SK-N-SH (cell line): ENCODE data around the gene TRIML1.
"Not testable (repeated sequence)": the region's sequence is repeated elsewhere in the genome, so short reads cannot be mapped to it uniquely, and the experiment has no call there.

Experiments used
- EP300 ChIP-seq, 2 experiments: IDR thresholded peaks; 2 replicates each; pipeline versions ENCODE4 v1.4.0 to v1.6.1; 2012; ENCODE audit warnings: borderline replicate concordance in 1 of 2, low read depth in 1 of 2, low read length in 1 of 2
- GABPA ChIP-seq: IDR thresholded peaks from 2 replicates; pipeline ENCODE4 v1.4.0; 2012; ENCODE audit warnings: low read depth, mild to moderate bottlenecking
- YY1 ChIP-seq: IDR thresholded peaks from 2 replicates; pipeline ENCODE4 v1.4.0; 2012; ENCODE audit warnings: low read depth, mild to moderate bottlenecking

DNA sequence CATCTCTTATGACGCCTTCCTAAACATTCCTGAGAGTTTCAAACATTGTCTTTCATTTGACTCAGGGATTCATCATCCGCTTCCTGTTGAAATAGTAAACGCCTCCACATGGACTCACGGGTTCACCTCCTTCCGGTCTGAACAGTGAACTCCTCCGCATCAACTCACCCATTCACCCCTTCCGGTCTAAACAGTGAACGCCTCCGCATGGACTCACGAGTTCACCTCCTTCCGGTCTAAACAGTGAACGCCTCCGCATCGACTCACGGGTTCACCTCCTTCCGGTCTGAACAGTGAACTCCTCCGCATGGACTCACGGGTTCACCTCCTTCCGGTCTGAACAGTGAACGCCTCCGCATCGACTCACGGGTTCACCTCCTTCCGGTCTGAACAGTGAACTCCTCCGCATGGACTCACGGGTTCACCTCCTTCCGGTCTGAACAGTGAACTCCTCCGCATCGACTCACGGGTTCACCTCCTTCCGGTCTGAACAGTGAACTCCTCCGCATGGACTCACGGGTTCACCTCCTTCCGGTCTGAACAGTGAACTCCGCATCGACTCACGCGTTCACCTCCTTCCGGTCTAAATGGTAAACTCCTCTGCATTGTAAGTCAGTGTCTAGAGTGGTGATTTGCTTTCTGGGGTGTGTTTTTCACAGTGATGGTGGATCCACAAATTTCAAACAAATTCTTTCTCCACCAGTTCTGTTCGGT is 20.4 kb downstream of the TRIML1 start:
- TF ChIP-seq GABPA; YY1; EP300 (IDR thresholded peaks at IDR 0.05; ENCODE audit: borderline replicate concordance in 1 of 2, low read depth in 1 of 2, low read length in 1 of 2): not testable (repeated sequence)
